ENCODE results near the gene ELMO1. TPM values are rescaled to one million over a fixed set of nuclear protein-coding genes. Genes with fewer than 3 reads are reported as not detected.
A peak's percentile ranks its signal among the peaks of the same experiment; 100 is the strongest.

ELMO1 gene
- total and polyA plus RNA-seq, 2 experiments from 2014 or later, result 6.5 to 24.9 TPM

DNA sequence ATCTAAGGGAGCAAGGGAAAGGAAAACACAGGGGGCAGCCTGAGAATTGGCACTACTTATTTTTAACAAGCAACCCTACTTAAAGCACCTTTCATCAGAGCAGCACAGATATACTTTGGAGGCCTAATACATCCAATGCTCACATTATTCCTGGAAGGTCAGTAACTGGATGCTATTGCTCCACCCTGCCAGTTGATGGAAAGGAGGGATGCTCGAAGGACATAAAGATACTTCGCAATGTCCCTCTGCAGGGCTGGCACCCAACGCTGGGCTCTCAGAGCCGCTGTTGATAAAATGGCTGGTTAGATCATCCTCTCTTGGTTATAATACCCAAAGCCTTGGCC is 416.4 kb downstream of the ELMO1 start (continued):
- TF ChIP-seq ZNF114 (CRISPR knock-in tag; IDR thresholded peaks at IDR 0.05) (no peak), EZH2 (IDR thresholded peaks at IDR 0.05; ENCODE audit: low read depth, unreplicated experiment) (no peak), STAT1 (IDR thresholded peaks at IDR 0.05; ENCODE audit: unreplicated experiment) (no peak), CREB1 (CRISPR knock-in tag; IDR thresholded peaks at IDR 0.05; ENCODE audit: low read depth) (no peak), NANOG (IDR thresholded peaks at IDR 0.05; ENCODE audit: borderline replicate concordance) (no peak)
- TF ChIP-seq, protein P1, sequence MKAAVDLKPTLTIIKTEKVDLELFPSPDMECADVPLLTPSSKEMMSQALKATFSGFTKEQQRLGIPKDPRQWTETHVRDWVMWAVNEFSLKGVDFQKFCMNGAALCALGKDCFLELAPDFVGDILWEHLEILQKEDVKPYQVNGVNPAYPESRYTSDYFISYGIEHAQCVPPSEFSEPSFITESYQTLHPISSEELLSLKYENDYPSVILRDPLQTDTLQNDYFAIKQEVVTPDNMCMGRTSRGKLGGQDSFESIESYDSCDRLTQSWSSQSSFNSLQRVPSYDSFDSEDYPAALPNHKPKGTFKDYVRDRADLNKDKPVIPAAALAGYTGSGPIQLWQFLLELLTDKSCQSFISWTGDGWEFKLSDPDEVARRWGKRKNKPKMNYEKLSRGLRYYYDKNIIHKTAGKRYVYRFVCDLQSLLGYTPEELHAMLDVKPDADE (IDR thresholded peaks at IDR 0.05), result no peak
- TF ChIP-seq, protein P2, sequence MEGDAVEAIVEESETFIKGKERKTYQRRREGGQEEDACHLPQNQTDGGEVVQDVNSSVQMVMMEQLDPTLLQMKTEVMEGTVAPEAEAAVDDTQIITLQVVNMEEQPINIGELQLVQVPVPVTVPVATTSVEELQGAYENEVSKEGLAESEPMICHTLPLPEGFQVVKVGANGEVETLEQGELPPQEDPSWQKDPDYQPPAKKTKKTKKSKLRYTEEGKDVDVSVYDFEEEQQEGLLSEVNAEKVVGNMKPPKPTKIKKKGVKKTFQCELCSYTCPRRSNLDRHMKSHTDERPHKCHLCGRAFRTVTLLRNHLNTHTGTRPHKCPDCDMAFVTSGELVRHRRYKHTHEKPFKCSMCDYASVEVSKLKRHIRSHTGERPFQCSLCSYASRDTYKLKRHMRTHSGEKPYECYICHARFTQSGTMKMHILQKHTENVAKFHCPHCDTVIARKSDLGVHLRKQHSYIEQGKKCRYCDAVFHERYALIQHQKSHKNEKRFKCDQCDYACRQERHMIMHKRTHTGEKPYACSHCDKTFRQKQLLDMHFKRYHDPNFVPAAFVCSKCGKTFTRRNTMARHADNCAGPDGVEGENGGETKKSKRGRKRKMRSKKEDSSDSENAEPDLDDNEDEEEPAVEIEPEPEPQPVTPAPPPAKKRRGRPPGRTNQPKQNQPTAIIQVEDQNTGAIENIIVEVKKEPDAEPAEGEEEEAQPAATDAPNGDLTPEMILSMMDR (conservative IDR thresholded peaks at IDR 0.05; ENCODE audit: low read depth in 2 of 2), result no peak

DNA sequence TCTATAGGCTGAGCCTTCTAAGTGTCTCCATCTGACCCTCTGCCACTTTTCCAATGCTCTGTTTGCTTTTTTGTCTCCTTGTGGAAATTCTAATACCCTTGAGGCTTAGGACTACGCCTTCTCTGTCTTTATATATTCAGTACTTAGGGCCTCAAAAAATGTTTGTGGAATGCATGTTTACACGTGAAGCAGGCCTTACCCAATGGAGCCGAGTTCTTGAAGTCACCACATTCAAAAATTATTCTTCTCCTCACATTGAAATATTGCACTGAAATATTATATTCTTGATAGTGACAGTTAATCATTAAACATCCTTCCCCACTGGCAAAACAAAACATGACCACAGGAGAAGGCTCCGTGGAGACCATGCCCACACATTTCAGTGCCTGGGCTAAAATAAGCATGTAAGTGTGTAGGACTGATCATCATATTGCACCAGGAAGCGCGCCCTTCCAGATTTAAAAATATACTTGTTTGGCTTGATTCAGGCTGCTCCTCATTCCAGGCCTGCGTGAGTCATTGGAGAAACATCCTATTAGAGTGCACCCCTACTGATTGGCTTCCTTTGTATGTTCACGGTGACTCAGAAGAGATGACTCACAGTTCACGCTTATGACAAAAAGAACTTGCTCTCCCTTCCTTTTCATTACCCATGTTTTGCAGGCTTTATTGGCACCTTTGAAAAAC is 416.9 kb downstream of the ELMO1 start:
- peak overlapping the region; percentile 93 for H3K27ac Mint-ChIP-seq
- no peaks in the 10 kb centered on the region; the same call in 2 of the 3 replicates for H3K9me3 Mint-ChIP-seq
- ATAC-seq, result peak; percentile 80
- no peaks in the 10 kb centered on the region for H3K27me3 ChIP-seq (ENCODE audit: insufficient read depth)
- peaks cover 13% of the 10 kb centered on the region; the same call in 1 of the 2 replicates for H3K9me2 ChIP-seq (ENCODE audit: insufficient read depth)
- no peak overlapping the region for H2AFZ ChIP-seq
- H3K4me1 ChIP-seq (ENCODE audit: insufficient read depth), result no peaks in the 10 kb centered on the region; the same call in 1 of the 2 replicates
- peak; percentile 64 for DNase-seq (ENCODE audit: low spot score)
- H3K4me1 Mint-ChIP-seq, result peaks cover 17% of the 10 kb centered on the region
- no peaks in the 10 kb centered on the region for H3F3A ChIP-seq (replicated peaks; ENCODE audit: low read depth)
- no peaks in the 10 kb centered on the region for H3K36me3 ChIP-seq (ENCODE audit: insufficient read depth)
- no peaks in the 10 kb centered on the region for H3K79me2 ChIP-seq (replicated peaks; ENCODE audit: insufficient read depth)
- no peaks in the 10 kb centered on the region for H3K36me3 Mint-ChIP-seq (ENCODE audit: low read depth)
- H3K27me3 Mint-ChIP-seq (ENCODE audit: insufficient read depth, low read depth, poor library complexity), result peaks cover 2% of the 10 kb centered on the region
- no peak overlapping the region for H3K4me2 ChIP-seq
- no peak overlapping the region for H3K4me3 ChIP-seq
- H4K20me1 ChIP-seq (replicated peaks; ENCODE audit: insufficient read depth), result no peaks in the 10 kb centered on the region
- no peak overlapping the region for H3K4me3 Mint-ChIP-seq
- no peak overlapping the region; the same call in 1 of the 2 replicates for H3K27ac ChIP-seq (ENCODE audit: low read depth)
- TF ChIP-seq, protein P3, sequence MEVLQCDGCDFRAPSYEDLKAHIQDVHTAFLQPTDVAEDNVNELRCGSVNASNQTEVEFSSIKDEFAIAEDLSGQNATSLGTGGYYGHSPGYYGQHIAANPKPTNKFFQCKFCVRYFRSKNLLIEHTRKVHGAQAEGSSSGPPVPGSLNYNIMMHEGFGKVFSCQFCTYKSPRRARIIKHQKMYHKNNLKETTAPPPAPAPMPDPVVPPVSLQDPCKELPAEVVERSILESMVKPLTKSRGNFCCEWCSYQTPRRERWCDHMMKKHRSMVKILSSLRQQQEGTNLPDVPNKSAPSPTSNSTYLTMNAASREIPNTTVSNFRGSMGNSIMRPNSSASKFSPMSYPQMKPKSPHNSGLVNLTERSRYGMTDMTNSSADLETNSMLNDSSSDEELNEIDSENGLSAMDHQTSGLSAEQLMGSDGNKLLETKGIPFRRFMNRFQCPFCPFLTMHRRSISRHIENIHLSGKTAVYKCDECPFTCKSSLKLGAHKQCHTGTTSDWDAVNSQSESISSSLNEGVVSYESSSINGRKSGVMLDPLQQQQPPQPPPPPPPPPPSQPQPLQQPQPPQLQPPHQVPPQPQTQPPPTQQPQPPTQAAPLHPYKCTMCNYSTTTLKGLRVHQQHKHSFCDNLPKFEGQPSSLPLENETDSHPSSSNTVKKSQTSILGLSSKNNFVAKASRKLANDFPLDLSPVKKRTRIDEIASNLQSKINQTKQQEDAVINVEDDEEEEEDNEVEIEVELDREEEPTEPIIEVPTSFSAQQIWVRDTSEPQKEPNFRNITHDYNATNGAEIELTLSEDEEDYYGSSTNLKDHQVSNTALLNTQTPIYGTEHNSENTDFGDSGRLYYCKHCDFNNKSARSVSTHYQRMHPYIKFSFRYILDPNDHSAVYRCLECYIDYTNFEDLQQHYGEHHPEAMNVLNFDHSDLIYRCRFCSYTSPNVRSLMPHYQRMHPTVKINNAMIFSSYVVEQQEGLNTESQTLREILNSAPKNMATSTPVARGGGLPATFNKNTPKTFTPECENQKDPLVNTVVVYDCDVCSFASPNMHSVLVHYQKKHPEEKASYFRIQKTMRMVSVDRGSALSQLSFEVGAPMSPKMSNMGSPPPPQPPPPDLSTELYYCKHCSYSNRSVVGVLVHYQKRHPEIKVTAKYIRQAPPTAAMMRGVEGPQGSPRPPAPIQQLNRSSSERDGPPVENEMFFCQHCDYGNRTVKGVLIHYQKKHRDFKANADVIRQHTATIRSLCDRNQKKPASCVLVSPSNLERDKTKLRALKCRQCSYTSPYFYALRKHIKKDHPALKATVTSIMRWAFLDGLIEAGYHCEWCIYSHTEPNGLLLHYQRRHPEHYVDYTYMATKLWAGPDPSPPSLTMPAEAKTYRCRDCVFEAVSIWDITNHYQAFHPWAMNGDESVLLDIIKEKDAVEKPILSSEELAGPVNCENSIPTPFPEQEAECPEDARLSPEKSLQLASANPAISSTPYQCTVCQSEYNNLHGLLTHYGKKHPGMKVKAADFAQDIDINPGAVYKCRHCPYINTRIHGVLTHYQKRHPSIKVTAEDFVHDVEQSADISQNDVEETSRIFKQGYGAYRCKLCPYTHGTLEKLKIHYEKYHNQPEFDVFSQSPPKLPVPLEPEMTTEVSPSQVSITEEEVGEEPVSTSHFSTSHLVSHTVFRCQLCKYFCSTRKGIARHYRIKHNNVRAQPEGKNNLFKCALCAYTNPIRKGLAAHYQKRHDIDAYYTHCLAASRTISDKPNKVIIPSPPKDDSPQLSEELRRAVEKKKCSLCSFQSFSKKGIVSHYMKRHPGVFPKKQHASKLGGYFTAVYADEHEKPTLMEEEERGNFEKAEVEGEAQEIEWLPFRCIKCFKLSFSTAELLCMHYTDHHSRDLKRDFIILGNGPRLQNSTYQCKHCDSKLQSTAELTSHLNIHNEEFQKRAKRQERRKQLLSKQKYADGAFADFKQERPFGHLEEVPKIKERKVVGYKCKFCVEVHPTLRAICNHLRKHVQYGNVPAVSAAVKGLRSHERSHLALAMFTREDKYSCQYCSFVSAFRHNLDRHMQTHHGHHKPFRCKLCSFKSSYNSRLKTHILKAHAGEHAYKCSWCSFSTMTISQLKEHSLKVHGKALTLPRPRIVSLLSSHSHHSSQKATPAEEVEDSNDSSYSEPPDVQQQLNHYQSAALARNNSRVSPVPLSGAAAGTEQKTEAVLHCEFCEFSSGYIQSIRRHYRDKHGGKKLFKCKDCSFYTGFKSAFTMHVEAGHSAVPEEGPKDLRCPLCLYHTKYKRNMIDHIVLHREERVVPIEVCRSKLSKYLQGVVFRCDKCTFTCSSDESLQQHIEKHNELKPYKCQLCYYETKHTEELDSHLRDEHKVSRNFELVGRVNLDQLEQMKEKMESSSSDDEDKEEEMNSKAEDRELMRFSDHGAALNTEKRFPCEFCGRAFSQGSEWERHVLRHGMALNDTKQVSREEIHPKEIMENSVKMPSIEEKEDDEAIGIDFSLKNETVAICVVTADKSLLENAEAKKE (CRISPR knock-in tag; IDR thresholded peaks at IDR 0.05), result no peak
- TF ChIP-seq STAT1 (IDR thresholded peaks at IDR 0.05; ENCODE audit: unreplicated experiment), result no peak
- TF ChIP-seq POLR2AphosphoS5 (IDR thresholded peaks at IDR 0.05; ENCODE audit: low read depth), result no peak
- TF ChIP-seq, protein P1 (IDR thresholded peaks at IDR 0.05), result no peak
- TF ChIP-seq JUNB (IDR thresholded peaks at IDR 0.05; ENCODE audit: unreplicated experiment), result no peak
- TF ChIP-seq ZNF331 (CRISPR knock-in tag; IDR thresholded peaks at IDR 0.05; ENCODE audit: low read depth), result no peak

All from GM23338 (cell line).